Smooth muscle cell (in vitro differentiated cells): ENCODE measurements around the gene CHID1. TPM values are rescaled to one million over a fixed set of nuclear protein-coding genes. Genes with fewer than 3 reads are reported as not detected.
A peak's percentile ranks its signal among the peaks of the same experiment; 100 is the strongest.

Source experiments
- DNase-seq: peaks from one replicate; lab custom pipeline; 2025; ENCODE audit not compliant: unreplicated experiment; lab: John Stamatoyannopoulos, UW
- H2AFZ ChIP-seq: fragments of 200-600 bp; sonication (generic); 2 replicates; pipeline ENCODE4 v1.6.0; 2016; ENCODE audit warnings: antibody characterized with exemption, low read depth, mild to moderate bottlenecking
- H3F3A ChIP-seq: fragments of 200-600 bp; sonication (generic); 2 replicates; pipeline ENCODE4 v1.6.0; 2017; ENCODE audit warnings: antibody characterized with exemption, low read depth
- H3K27ac ChIP-seq: fragments of 200-600 bp; sonication (generic); 2 replicates; pipeline ENCODE4 v1.5.1; 2016; ENCODE audit warnings: low read depth, mild to moderate bottlenecking
- H3K27me3 ChIP-seq: fragments of 200-600 bp; sonication (generic); 2 replicates; pipeline ENCODE4 v1.6.1; 2016; ENCODE audit warnings: low read depth, mild to moderate bottlenecking
- H3K36me3 ChIP-seq: fragments of 200-600 bp; sonication (generic); 2 replicates; pipeline ENCODE4 v1.5.1; 2016; ENCODE audit warnings: low read depth
- H3K4me1 ChIP-seq: fragments of 200-600 bp; sonication (generic); 2 replicates; pipeline ENCODE4 v1.5.1; 2016; ENCODE audit warnings: low read depth
- H3K4me2 ChIP-seq: fragments of 200-600 bp; sonication (generic); 2 replicates; pipeline ENCODE4 v1.6.0; 2016; ENCODE audit warnings: mild to moderate bottlenecking
- H3K4me3 ChIP-seq: fragments of 200-600 bp; sonication (generic); 2 replicates; pipeline ENCODE4 v1.5.1; 2016; ENCODE audit warnings: mild to moderate bottlenecking
- H3K79me2 ChIP-seq: fragments of 200-600 bp; sonication (generic); 2 replicates; pipeline ENCODE4 v1.6.0; 2016; ENCODE audit warnings: low read depth, mild to moderate bottlenecking
- H3K9ac ChIP-seq: fragments of 200-600 bp; sonication (generic); 2 replicates; pipeline ENCODE4 v1.6.0; 2016; ENCODE audit warnings: low read depth
- H3K9me3 ChIP-seq: fragments of 200-600 bp; sonication (generic); replicated peaks from 2 replicates; pipeline ENCODE4 v1.5.1; 2016; ENCODE audit warnings: low read depth
- H4K20me1 ChIP-seq: fragments of 200-600 bp; sonication (generic); 2 replicates; pipeline ENCODE4 v1.6.0; 2016; ENCODE audit warnings: low read depth
- WGBS: methylation state at CpG from one replicate; pipeline ENCODE4 v1.1.7; 2016; ENCODE audit warnings: low lambda C conversion rate; 5-methylcytosine and 5-hydroxymethylcytosine counted together
- polyA plus RNA-seq: library from polyadenylated mRNA; unstranded; fragments of >200 nt; fragmentation: Nextera tagmentation; extraction: Ambion mirVana; gene quantifications from 2 replicates; pipeline ENCODE4 v1.2.1, GENCODE V29; 2016
- total RNA-seq: library from RNA; depleted of rRNA; stranded (reverse); fragments of >200 nt; gene quantifications from 2 replicates; pipeline ENCODE4 v1.2.3, GENCODE V29; 2014
- TF ChIP-seq, protein P1 (sequence below): fragments of 200-600 bp; sonication (generic); IDR thresholded peaks from 2 replicates; pipeline ENCODE4 v1.5.1; 2017; ENCODE audit warnings: borderline replicate concordance, mild to moderate bottlenecking, antibody characterized with exemption; ENCODE audit not compliant: insufficient read depth, poor library complexity, severe bottlenecking

The CHID1 gene
- total and polyA plus RNA-seq, 2 experiments from 2014 or later: 54.3 to 181 TPM

GRCh38 chr11:929405-929804 lies 18.8 kb upstream of the CHID1 start:
- no peaks in the 10 kb centered on the region for H3K27me3 ChIP-seq
- H3K4me3 ChIP-seq: no peak overlapping the region
- no peak overlapping the region for H2AFZ ChIP-seq
- H3F3A ChIP-seq: peaks cover 14% of the 10 kb centered on the region
- no peaks in the 10 kb centered on the region for H3K36me3 ChIP-seq
- peaks cover 79% of the 10 kb centered on the region for H4K20me1 ChIP-seq
- H3K79me2 ChIP-seq: peaks cover 82% of the 10 kb centered on the region
- H3K4me2 ChIP-seq: no peak overlapping the region
- peaks cover 15% of the 10 kb centered on the region for H3K4me1 ChIP-seq
- H3K27ac ChIP-seq: no peak overlapping the region
- no peak overlapping the region for H3K9ac ChIP-seq
- H3K9me3 ChIP-seq: no peaks in the 10 kb centered on the region
- 94% methylated on average over 11 of the region's 11 CpGs for WGBS
- TF ChIP-seq, protein P1, sequence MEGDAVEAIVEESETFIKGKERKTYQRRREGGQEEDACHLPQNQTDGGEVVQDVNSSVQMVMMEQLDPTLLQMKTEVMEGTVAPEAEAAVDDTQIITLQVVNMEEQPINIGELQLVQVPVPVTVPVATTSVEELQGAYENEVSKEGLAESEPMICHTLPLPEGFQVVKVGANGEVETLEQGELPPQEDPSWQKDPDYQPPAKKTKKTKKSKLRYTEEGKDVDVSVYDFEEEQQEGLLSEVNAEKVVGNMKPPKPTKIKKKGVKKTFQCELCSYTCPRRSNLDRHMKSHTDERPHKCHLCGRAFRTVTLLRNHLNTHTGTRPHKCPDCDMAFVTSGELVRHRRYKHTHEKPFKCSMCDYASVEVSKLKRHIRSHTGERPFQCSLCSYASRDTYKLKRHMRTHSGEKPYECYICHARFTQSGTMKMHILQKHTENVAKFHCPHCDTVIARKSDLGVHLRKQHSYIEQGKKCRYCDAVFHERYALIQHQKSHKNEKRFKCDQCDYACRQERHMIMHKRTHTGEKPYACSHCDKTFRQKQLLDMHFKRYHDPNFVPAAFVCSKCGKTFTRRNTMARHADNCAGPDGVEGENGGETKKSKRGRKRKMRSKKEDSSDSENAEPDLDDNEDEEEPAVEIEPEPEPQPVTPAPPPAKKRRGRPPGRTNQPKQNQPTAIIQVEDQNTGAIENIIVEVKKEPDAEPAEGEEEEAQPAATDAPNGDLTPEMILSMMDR: no peak
- DNase-seq: no peak

DNA sequence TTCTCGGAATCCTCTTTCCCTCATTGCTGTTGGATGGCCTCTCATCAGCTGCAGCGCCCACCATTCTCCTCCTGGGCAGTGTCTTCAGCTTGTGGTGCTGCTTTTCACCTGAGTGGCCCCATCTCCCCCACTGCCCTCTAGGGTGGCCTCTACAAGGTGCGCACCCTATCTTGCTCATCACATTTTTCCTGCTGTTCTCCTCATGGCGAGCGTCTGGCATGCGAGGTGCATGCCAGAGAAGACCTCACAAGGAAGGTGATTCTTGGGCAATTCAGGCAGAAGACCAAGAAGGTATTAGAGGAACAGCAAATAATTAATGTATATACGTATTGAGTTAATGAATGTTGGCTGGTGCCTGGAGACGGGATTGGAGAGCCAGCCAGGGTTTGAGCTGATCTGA lies 18.2 kb upstream of the CHID1 start:
- Histone ChIP-seq H3K4me3 (no peak overlapping the region), H3K4me1 (peaks cover 10% of the 10 kb centered on the region), H3K9ac (no peak overlapping the region), H3K27me3 (no peaks in the 10 kb centered on the region), H3K36me3 (no peaks in the 10 kb centered on the region), H3K9me3 (no peaks in the 10 kb centered on the region), H3K27ac (no peak overlapping the region), H2AFZ (no peak overlapping the region), H3F3A (peaks cover 14% of the 10 kb centered on the region), H3K79me2 (peaks cover 76% of the 10 kb centered on the region), H4K20me1 (peaks cover 73% of the 10 kb centered on the region), H3K4me2 (no peak overlapping the region)
- TF ChIP-seq, protein P1: no peak
- WGBS: 85% methylated on average over 8 of the region's 8 CpGs
- DNase-seq: no peak

GRCh38 chr11:927871-928270 lies 17.3 kb upstream of the CHID1 start:
- no peaks in the 10 kb centered on the region for H3K27me3 ChIP-seq
- peaks cover 12% of the 10 kb centered on the region for H3F3A ChIP-seq
- no peaks in the 10 kb centered on the region for H3K36me3 ChIP-seq
- H3K4me3 ChIP-seq: no peak overlapping the region
- DNase-seq: no peak
- no peak overlapping the region for H3K27ac ChIP-seq
- H3K79me2 ChIP-seq: peaks cover 67% of the 10 kb centered on the region
- no peaks in the 10 kb centered on the region for H3K9me3 ChIP-seq
- peaks cover 64% of the 10 kb centered on the region for H4K20me1 ChIP-seq
- H3K4me1 ChIP-seq: peaks cover 10% of the 10 kb centered on the region
- WGBS: 84% methylated on average over 7 of the region's 7 CpGs
- H3K9ac ChIP-seq: no peak overlapping the region
- TF ChIP-seq, protein P1: no peak
- no peak overlapping the region for H2AFZ ChIP-seq
- no peak overlapping the region for H3K4me2 ChIP-seq

GRCh38 chr11:926341-926916 lies 15.8 kb upstream of the CHID1 start:
- Histone ChIP-seq H3K4me2 (peak overlapping the region; percentile 84), H3K36me3 (no peaks in the 10 kb centered on the region), H3K27me3 (no peaks in the 10 kb centered on the region), H2AFZ (no peak overlapping the region), H3K4me3 (peak overlapping the region; percentile 97), H3K4me1 (peaks cover 5% of the 10 kb centered on the region), H3F3A (peaks cover 4% of the 10 kb centered on the region), H3K9me3 (no peaks in the 10 kb centered on the region), H3K27ac (peak overlapping the region; percentile 43), H4K20me1 (peaks cover 49% of the 10 kb centered on the region), H3K79me2 (peaks cover 52% of the 10 kb centered on the region), H3K9ac (peak overlapping the region; percentile 90)
- no peak for DNase-seq
- TF ChIP-seq, protein P1: no peak
- WGBS: 2% methylated on average over 21 of the region's 26 CpGs
